ENCODE measurements around the gene ZSWIM6. TPM values are rescaled to one million over a fixed set of nuclear protein-coding genes. Genes with fewer than 3 reads are reported as not detected.

The ZSWIM6 gene
- total RNA-seq (10 to 100 TPM; 14.5 to 39.3 (median 24.8) TPM), polyA plus RNA-seq (1 to 10 TPM; 2.9 to 4.6 (median 4.3) TPM)
- long read RNA-seq, donor 1 = 0 reads
- long read RNA-seq, donor 2 = 0 reads
- long read RNA-seq, donor 3 = 0 reads
- long read RNA-seq, donor 4 = 0 reads
- long read RNA-seq, donor 5 = 0 reads
- long read RNA-seq, donor 6 = 0 reads
- long read RNA-seq, donor 7 = 0 reads
- long read RNA-seq, donor 8, full-length matches to known transcripts = 1 of 1 reads
- long read RNA-seq, donor 8, partial matches to known transcripts = 0 of 1 reads
- long read RNA-seq, donor 8, other reads (novel, unspliced or antisense) = 0 of 1 reads
- long read RNA-seq, donor 9, full-length matches to known transcripts = 1 of 1 reads
- long read RNA-seq, donor 9, partial matches to known transcripts = 0 of 1 reads
- long read RNA-seq, donor 9, other reads (novel, unspliced or antisense) = 0 of 1 reads
- long read RNA-seq, donor 10 = 0 reads

DNA sequence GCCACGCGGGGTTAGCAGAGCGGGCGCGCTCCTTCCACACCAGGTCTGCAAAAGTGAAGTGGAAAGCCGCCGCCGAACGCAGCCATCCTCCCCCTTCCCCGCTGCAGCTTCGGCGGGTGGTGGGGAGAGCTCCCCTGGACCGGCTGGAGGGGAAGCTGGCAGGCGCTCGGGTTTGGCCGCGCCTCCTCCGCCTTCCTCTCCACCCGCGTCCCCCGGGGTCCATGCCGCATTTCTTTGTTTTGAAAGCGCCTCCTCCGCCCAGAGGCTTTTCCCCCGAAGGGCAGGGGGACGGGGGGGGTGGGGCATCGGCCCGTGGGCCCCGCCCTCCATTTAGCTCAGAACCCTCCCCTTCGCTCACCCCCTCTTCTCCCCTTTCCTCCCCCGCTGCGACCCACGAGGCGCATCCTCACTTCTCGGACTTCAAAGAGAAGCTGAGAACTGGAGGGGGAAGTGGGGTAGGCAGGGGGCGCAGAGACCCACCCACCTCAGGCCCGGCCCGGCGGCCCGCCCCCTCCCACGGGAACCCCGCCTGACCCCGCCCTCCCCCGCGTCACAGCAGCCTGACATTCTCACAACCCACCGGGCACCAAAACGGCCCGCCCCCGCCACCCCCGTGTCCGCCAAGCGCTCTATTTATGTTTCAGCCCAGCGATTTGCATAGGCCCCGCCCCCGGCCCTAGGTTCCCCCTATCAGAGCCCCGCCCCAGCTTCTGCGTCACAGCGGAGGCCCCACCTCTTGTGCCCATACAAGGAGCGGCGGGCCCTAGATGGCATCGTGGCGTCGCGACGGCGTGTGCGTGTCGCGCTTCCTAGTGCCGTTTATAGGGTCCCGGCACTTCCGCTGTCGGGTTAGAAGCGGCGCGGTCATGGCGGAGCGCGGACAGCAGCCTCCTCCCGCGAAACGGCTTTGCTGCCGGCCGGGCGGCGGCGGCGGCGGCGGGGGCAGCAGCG, at the start of gene ZSWIM6:
ZSWIM6 (plus strand) TSS at position 852 of the 951 bp plus-strand sequence; CDS start at position 867, 15 bp downstream.
- DNase-seq = peak; percentile 100
- Histone ChIP-seq H3K4me3 (peak within 1 kb of the TSS; percentile 83 to 96 (median 94)), H3K36me3 (no peaks in the 10 kb centered on the region), H3K27ac (peak within 1 kb of the TSS; percentile 94 to 99 (median 96)), H3K9me3 (no peaks in the 10 kb centered on the region), H3K4me1 (peaks cover 24 to 57% (median 46%) of the 10 kb centered on the region in 4 donors), H3K27me3 (no peaks in the 10 kb centered on the region)
- TF ChIP-seq POLR2AphosphoS5 (IDR thresholded peaks at IDR 0.05) (peak; percentile 100), EP300 (IDR thresholded peaks at IDR 0.05) (peak; percentile 24), POLR2A (IDR thresholded peaks at IDR 0.05) (peak in 2 of 4 donors; percentile 72 to 91)
- TF ChIP-seq, protein P1, sequence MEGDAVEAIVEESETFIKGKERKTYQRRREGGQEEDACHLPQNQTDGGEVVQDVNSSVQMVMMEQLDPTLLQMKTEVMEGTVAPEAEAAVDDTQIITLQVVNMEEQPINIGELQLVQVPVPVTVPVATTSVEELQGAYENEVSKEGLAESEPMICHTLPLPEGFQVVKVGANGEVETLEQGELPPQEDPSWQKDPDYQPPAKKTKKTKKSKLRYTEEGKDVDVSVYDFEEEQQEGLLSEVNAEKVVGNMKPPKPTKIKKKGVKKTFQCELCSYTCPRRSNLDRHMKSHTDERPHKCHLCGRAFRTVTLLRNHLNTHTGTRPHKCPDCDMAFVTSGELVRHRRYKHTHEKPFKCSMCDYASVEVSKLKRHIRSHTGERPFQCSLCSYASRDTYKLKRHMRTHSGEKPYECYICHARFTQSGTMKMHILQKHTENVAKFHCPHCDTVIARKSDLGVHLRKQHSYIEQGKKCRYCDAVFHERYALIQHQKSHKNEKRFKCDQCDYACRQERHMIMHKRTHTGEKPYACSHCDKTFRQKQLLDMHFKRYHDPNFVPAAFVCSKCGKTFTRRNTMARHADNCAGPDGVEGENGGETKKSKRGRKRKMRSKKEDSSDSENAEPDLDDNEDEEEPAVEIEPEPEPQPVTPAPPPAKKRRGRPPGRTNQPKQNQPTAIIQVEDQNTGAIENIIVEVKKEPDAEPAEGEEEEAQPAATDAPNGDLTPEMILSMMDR (IDR thresholded peaks at IDR 0.05) = no peak
- intact Hi-C loops (cut with DNase I; ENCODE audit: low total_unique reads) = loop anchor here (5.0 kb wide), 1 partner anchor 76 kb away; no protein-coding TSS in a partner anchor
- WGBS, 5 donors = 0 to 2% (median 1%) methylated on average over 38 to 91 of the region's 91 CpGs

DNA sequence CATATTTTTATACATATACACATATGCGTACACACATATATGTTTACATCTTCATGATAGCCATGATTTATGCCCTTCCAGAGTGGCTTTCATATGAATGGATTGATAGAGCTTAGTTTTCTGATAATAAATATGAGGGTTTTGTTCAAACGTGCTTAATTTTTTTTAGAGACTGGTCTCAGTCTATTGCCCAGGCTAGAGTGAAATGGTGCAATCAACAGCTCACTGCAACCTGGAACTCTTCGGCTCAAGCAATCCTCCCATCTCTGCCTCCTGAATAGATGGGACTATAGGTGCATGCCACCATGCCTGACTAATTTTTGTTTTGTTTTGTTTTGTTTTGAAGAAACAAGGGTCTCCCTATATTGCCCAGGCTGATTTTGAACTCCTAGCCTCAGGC, 48.6 kb upstream of the ZSWIM6 start:
- Histone ChIP-seq H3K9me3 (no peaks in the 10 kb centered on the region), H3K4me1 (peaks cover 0 to 24% (median 13%) of the 10 kb centered on the region in 4 donors), H3K36me3 (no peaks in the 10 kb centered on the region), H3K27ac (no peak overlapping the region), H3K4me3 (no peak overlapping the region), H3K27me3 (no peaks in the 10 kb centered on the region)
- intact Hi-C loops (cut with DNase I; ENCODE audit: low total_unique reads) = no loop called here
- no peak for DNase-seq
- no peak for TF ChIP-seq POLR2A (IDR thresholded peaks at IDR 0.05)
- no peak for TF ChIP-seq POLR2AphosphoS5 (IDR thresholded peaks at IDR 0.05)
- no peak for TF ChIP-seq EP300 (IDR thresholded peaks at IDR 0.05)
- TF ChIP-seq, protein P1 (IDR thresholded peaks at IDR 0.05) = no peak
- WGBS, 5 donors = 86 to 90% (median 88%) methylated on average over 3 of the region's 3 CpGs

DNA sequence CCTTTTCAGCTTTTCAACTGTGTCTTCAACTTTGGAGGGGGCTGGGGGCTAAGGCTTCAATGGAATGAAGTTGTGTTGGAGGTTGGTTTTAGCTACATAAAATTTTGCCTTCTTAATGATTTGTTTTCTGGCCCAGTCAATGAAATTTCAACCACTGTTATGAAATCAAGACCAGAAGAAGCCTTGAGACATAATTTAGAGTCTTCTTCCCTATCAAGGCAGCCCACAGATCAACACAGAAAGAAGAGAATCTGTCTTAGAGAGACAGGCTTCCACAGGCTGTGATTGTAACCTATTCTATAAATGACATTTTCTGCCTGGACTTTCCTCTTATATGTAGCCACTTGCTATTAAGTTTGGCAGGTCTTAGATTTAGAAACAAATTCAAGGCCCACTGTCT, 46.5 kb upstream of the ZSWIM6 start:
- Histone ChIP-seq H3K9me3 (no peaks in the 10 kb centered on the region), H3K27ac (no peak overlapping the region), H3K4me1 (peaks cover 5 to 20% (median 9%) of the 10 kb centered on the region in 4 donors), H3K27me3 (no peaks in the 10 kb centered on the region), H3K36me3 (no peaks in the 10 kb centered on the region), H3K4me3 (no peak overlapping the region)
- intact Hi-C loops (cut with DNase I; ENCODE audit: low total_unique reads) = no loop called here
- TF ChIP-seq POLR2AphosphoS5 (IDR thresholded peaks at IDR 0.05) (no peak), EP300 (IDR thresholded peaks at IDR 0.05) (no peak)
- TF ChIP-seq, protein P1 (IDR thresholded peaks at IDR 0.05) = no peak
- no peak for DNase-seq

DNA sequence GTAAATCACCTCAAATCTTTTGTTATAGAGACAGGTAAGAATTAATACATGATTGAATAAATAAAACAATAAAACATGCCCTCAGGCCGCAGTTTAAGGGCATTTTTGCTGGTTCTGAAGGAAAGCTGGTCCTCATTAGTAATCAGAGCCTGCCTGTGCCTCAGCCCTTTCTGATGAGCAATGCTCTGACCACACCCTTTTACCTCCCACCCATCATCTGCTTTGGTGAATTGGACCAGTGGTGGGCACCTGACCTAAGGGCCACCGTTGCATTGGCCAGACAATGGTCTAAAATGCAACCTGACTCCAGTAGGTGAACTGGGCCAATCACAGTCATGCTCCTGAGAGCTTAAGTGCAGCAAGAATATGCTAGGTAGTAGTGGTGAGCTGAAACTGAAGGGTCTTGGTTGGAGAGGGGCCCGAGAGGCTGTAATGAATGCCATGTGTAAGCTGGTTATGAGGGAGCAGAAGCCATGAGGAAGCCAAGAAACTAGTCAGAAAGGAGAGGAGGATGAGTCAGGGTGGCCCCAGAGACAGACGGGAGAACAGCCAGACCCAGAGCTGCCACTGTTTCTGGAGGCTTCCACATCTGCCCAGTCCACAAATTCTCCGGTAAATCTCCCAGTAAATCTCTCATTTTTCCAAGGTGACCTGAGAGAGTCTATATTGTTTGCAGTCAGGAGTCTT, 45.5 kb upstream of the ZSWIM6 start:
- H3K9me3 ChIP-seq = no peaks in the 10 kb centered on the region
- 76 to 89% (median 86%) methylated on average over 5 of the region's 5 CpGs for WGBS, 5 donors
- no peaks in the 10 kb centered on the region for H3K36me3 ChIP-seq
- H3K27me3 ChIP-seq = no peaks in the 10 kb centered on the region
- no peak overlapping the region for H3K4me3 ChIP-seq
- no peak for DNase-seq
- intact Hi-C loops (cut with DNase I; ENCODE audit: low total_unique reads) = no loop called here
- TF ChIP-seq EP300 (IDR thresholded peaks at IDR 0.05) = no peak
- TF ChIP-seq POLR2A (IDR thresholded peaks at IDR 0.05) = no peak
- TF ChIP-seq, protein P1 (IDR thresholded peaks at IDR 0.05) = no peak
- no peak for TF ChIP-seq POLR2AphosphoS5 (IDR thresholded peaks at IDR 0.05)
- H3K4me1 ChIP-seq = peaks cover 8 to 25% (median 16%) of the 10 kb centered on the region in 4 donors
- no peak overlapping the region for H3K27ac ChIP-seq

All from stomach (tissue), 19 donors.